DND-41 (cell line): ENCODE measurements around the gene AFF3.

ENCODE experiments used
- ATAC-seq: fragments of 200-7000 bp; cut with Tn5 transposase; 3 replicates; pipeline ENCODE4 v1.9.1; 2021; ENCODE audit warnings: low read depth; ENCODE audit not compliant: insufficient read depth
- DNase-seq: peaks from one replicate; pipeline ENCODE4 v3.0.0-alpha.2; 2020
- H2AFZ ChIP-seq: 2 replicates; pipeline ENCODE4 v1.6.0; 2012; ENCODE audit warnings: low read depth, low read length
- H3K27ac ChIP-seq: 2 replicates; pipeline ENCODE4 v1.5.1; 2012; ENCODE audit warnings: low read length, inconsistent platforms
- H3K27me3 ChIP-seq: fragments of 200-600 bp; sonication (generic); 2 replicates; pipeline ENCODE4 v1.6.0; 2012; ENCODE audit warnings: low read length, mild to moderate bottlenecking, inconsistent platforms; ENCODE audit not compliant: insufficient read depth, poor library complexity
- H3K36me3 ChIP-seq: 2 replicates; pipeline ENCODE4 v1.5.1; 2012; ENCODE audit warnings: low read length, inconsistent platforms; ENCODE audit not compliant: insufficient read depth
- H3K4me1 ChIP-seq: 2 replicates; pipeline ENCODE4 v1.5.1; 2012; ENCODE audit warnings: mild to moderate bottlenecking, low read length; ENCODE audit not compliant: insufficient read depth
- H3K4me2 ChIP-seq: 2 replicates; pipeline ENCODE4 v1.6.0; 2012; ENCODE audit warnings: mild to moderate bottlenecking, moderate library complexity, low read length, inconsistent platforms; ENCODE audit not compliant: insufficient read depth
- H3K4me3 ChIP-seq, 2 experiments: fragments of 200-600 bp in 1 of 2; shearing (Covaris generic) in 1 of 2; 2 replicates each; pipeline ENCODE4 v1.5.1; 2012 to 2016; ENCODE audit warnings: inconsistent platforms in 2 of 2, low read length in 2 of 2, mild to moderate bottlenecking in 2 of 2, low read depth in 1 of 2, moderate library complexity in 1 of 2
- H3K79me2 ChIP-seq: 2 replicates; pipeline ENCODE4 v1.6.0; 2012; ENCODE audit warnings: low read length, inconsistent platforms; ENCODE audit not compliant: insufficient read depth
- H3K9ac ChIP-seq: 2 replicates; pipeline ENCODE4 v1.6.0; 2012; ENCODE audit warnings: low read depth, mild to moderate bottlenecking, inconsistent platforms, low read length, moderate library complexity
- H3K9me3 ChIP-seq: 2 replicates; pipeline ENCODE4 v1.5.1; 2012; ENCODE audit warnings: low read length, moderate library complexity, mild to moderate bottlenecking, inconsistent platforms; ENCODE audit not compliant: insufficient read depth, severe bottlenecking
- H4K20me1 ChIP-seq: 2 replicates; pipeline ENCODE4 v1.6.0; 2012; ENCODE audit warnings: low read length; ENCODE audit not compliant: insufficient read depth
- EZH2 ChIP-seq: IDR thresholded peaks from 3 replicates; pipeline ENCODE4 v1.6.1; 2012; ENCODE audit warnings: borderline replicate concordance, low read depth, mild to moderate bottlenecking, moderate library complexity, low read length, inconsistent platforms; ENCODE audit not compliant: severe bottlenecking
- TF ChIP-seq, protein P1 (sequence below): IDR thresholded peaks from 2 replicates; pipeline ENCODE4 v1.5.1; 2012; ENCODE audit warnings: borderline replicate concordance, low read length, moderate library complexity, mild to moderate bottlenecking; ENCODE audit not compliant: poor library complexity, severe bottlenecking; ENCODE audit errors: extremely low read depth

Gene AFF3

DNA sequence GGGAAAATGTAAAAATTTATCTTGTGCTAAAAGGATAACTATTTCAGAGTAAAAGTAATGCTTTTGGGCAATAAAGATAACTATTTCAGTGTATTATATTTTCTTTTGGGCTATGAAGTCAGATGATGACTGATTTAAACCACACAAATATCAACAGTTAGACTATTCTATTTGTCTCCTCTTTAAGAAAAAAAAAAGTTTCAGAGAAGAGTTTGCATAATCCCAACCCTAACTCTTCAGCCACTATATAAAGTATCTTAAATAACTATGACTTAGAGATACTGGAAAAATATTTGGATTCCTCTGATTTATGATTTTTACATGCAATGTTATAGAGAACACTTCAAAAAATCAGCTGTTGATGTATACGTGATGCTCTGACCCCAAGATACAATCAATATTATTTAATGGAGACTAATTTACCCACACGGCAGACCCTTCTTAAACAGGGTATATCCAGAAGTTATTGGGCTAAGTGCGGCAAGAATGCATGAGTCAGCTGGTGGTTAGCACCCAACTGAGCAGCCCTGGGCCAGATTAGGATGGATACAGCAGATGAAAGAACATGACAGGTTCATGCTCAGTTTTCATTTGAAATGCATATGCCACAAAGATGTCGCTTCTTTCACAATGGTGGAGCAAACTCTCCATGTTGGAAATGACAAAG lies 279.0 kb downstream of the AFF3 start:
- no peaks in the 10 kb centered on the region for H3K27me3 ChIP-seq
- no peaks in the 10 kb centered on the region for H3K9me3 ChIP-seq
- H4K20me1 ChIP-seq, result no peaks in the 10 kb centered on the region
- DNase-seq (no peak), ATAC-seq (no peak)
- H3K4me3 ChIP-seq, result no peak overlapping the region
- H3K9ac ChIP-seq, result no peak overlapping the region
- no peak overlapping the region for H3K27ac ChIP-seq
- H3K36me3 ChIP-seq, result no peaks in the 10 kb centered on the region
- no peak overlapping the region for H3K4me2 ChIP-seq
- H3K4me1 ChIP-seq, result peaks cover 21% of the 10 kb centered on the region
- TF ChIP-seq EZH2, result no peak
- TF ChIP-seq, protein P1, sequence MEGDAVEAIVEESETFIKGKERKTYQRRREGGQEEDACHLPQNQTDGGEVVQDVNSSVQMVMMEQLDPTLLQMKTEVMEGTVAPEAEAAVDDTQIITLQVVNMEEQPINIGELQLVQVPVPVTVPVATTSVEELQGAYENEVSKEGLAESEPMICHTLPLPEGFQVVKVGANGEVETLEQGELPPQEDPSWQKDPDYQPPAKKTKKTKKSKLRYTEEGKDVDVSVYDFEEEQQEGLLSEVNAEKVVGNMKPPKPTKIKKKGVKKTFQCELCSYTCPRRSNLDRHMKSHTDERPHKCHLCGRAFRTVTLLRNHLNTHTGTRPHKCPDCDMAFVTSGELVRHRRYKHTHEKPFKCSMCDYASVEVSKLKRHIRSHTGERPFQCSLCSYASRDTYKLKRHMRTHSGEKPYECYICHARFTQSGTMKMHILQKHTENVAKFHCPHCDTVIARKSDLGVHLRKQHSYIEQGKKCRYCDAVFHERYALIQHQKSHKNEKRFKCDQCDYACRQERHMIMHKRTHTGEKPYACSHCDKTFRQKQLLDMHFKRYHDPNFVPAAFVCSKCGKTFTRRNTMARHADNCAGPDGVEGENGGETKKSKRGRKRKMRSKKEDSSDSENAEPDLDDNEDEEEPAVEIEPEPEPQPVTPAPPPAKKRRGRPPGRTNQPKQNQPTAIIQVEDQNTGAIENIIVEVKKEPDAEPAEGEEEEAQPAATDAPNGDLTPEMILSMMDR, result no peak
- H2AFZ ChIP-seq, result no peak overlapping the region
- no peaks in the 10 kb centered on the region for H3K79me2 ChIP-seq

DNA sequence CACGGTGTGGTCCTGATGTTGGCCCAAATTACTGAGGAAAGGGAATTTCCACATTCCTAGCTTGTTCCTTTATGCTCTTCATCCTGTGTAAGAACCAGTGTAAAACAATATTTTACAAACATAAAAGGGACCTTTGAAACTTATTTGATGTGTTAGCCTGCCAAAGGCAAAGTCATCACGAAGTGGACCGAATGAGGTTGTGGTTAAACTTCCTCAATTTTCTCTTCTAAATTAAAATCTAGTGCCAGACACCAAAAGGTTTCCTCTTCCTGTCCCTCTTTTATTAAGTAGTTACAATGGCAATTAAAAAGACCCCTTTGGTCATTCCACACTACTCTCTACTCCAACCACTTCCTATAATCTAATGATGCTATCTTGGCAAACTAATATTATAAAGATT lies 279.8 kb downstream of the AFF3 start:
- Histone ChIP-seq H4K20me1 (no peaks in the 10 kb centered on the region), H3K9me3 (no peaks in the 10 kb centered on the region), H3K4me1 (peaks cover 21% of the 10 kb centered on the region), H3K4me2 (no peak overlapping the region), H3K9ac (no peak overlapping the region), H3K4me3 (no peak overlapping the region), H2AFZ (no peak overlapping the region), H3K27me3 (no peaks in the 10 kb centered on the region), H3K27ac (no peak overlapping the region; the same call in 1 of the 2 replicates), H3K79me2 (no peaks in the 10 kb centered on the region), H3K36me3 (no peaks in the 10 kb centered on the region)
- TF ChIP-seq EZH2, result no peak
- TF ChIP-seq, protein P1, result no peak
- ATAC-seq (no peak), DNase-seq (no peak)

DNA sequence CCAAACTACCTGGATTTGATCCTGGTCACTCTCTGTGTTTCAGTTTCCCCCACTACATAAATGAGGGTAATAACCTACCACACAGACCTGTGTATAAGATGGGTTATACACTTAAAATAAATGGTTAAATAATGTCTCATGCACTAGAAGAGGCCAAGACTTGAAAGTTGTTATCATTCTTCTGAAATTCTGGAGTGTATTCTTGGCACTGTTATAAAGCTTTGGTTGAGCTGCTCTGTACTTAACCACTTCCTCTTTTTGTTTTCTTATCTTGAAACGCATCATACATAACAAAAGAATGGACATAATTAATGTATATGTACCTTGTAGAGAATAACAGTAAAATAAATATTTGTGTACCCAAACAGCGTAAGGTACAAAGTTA lies 281.0 kb downstream of the AFF3 start:
- H3K4me1 ChIP-seq, result peaks cover 21% of the 10 kb centered on the region
- ATAC-seq (peak; percentile 89), DNase-seq (no peak)
- H3K4me2 ChIP-seq, result no peak overlapping the region
- no peaks in the 10 kb centered on the region for H3K36me3 ChIP-seq
- no peak overlapping the region for H3K9ac ChIP-seq
- H3K4me3 ChIP-seq, result no peak overlapping the region
- H3K79me2 ChIP-seq, result no peaks in the 10 kb centered on the region
- H3K27ac ChIP-seq, result peak overlapping the region; percentile 37
- H4K20me1 ChIP-seq, result no peaks in the 10 kb centered on the region
- TF ChIP-seq EZH2, result no peak
- TF ChIP-seq, protein P1, result no peak
- no peaks in the 10 kb centered on the region for H3K27me3 ChIP-seq
- H2AFZ ChIP-seq, result no peak overlapping the region
- H3K9me3 ChIP-seq, result no peaks in the 10 kb centered on the region
